ENCODE data around the gene SLC66A1. TPM values are rescaled to one million over a fixed set of nuclear protein-coding genes. Genes with fewer than 3 reads are reported as not detected.

The SLC66A1 gene
- total and polyA plus RNA-seq, 2 donors (not counting 3 experiments of a cell fraction or from before 2014, with no cell fraction given) = 15.3 to 32.6 TPM

DNA sequence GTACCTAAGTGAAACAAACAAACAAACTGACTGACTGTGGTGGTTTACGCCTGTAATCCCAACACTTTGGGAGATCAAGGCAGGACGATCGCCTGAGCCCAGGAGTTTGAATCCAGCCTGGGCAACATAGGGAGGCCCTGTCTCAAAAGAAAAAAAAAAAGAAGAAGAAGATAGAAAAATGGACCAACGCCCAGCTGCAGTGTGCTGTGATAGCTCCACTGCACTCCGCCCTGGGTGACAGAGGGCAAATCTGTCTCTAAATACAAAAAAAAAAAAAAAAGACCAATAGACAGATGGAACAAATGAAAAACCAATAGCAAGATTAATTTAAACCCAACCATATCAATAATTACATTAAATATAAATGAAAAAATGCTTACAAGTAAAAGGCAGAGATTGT, 37.5 kb upstream of the SLC66A1 start:
- no peaks in the 10 kb centered on the region for H3K36me3 ChIP-seq (ENCODE audit: control insufficient read depth in 2 of 2, extremely low read depth in 1 of 2, insufficient read depth in 2 of 2, low read length in 2 of 2)
- intact Hi-C loops (cut with micrococcal nuclease) (loop anchor here (5.0 kb wide), 1 partner anchor 378 kb away; no protein-coding TSS in a partner anchor), dilution Hi-C loops (cut with MboI; ENCODE audit: extremely low pct_ligation_motif_present, low sequenced_read_pairs) (no loop called here)
- H3K4me3 ChIP-seq (replicated peaks in 1 of 3; ENCODE audit: insufficient read depth in 1 of 3, low read depth in 1 of 3, low read length in 3 of 3) = no peak overlapping the region
- no peak overlapping the region for H2AFZ ChIP-seq (ENCODE audit: low read depth, low read length)
- H3K27ac ChIP-seq (ENCODE audit: insufficient read depth, low read depth, low read length) = no peak overlapping the region
- no peaks in the 10 kb centered on the region for H3K79me2 ChIP-seq (ENCODE audit: control insufficient read depth, insufficient read depth, low read length)
- H3K4me2 ChIP-seq (ENCODE audit: insufficient read depth, low read length) = no peak overlapping the region
- H3K9ac ChIP-seq (replicated peaks; ENCODE audit: extremely low read depth, insufficient read depth, low read length) = no peak overlapping the region
- FAIRE-seq (no peak), DNase-seq (ENCODE audit: low read depth, low spot score) (no peak)
- H4K20me1 ChIP-seq (replicated peaks; ENCODE audit: control insufficient read depth, extremely low read depth, insufficient read depth, low read length) = no peaks in the 10 kb centered on the region
- H3K9me1 ChIP-seq (replicated peaks; ENCODE audit: control insufficient read depth, extremely low read depth, insufficient read depth, low read length) = no peaks in the 10 kb centered on the region
- no peaks in the 10 kb centered on the region for H3K4me1 ChIP-seq (ENCODE audit: control insufficient read depth, extremely low read depth, insufficient read depth, low read length)
- no TSS peak for BruUV-seq (replicated peaks)
- ChIA-PET CTCF (no interaction called here), POLR2A (no interaction called here)
- peaks cover 2 to 7% of the 10 kb centered on the region in 2 experiments for H3K27me3 ChIP-seq (ENCODE audit: control insufficient read depth in 2 of 2, insufficient read depth in 2 of 2, low read length in 2 of 2)
- H3K9me3 ChIP-seq (replicated peaks; ENCODE audit: control insufficient read depth, insufficient read depth, low read length) = no peaks in the 10 kb centered on the region
- TF ChIP-seq, protein P1, sequence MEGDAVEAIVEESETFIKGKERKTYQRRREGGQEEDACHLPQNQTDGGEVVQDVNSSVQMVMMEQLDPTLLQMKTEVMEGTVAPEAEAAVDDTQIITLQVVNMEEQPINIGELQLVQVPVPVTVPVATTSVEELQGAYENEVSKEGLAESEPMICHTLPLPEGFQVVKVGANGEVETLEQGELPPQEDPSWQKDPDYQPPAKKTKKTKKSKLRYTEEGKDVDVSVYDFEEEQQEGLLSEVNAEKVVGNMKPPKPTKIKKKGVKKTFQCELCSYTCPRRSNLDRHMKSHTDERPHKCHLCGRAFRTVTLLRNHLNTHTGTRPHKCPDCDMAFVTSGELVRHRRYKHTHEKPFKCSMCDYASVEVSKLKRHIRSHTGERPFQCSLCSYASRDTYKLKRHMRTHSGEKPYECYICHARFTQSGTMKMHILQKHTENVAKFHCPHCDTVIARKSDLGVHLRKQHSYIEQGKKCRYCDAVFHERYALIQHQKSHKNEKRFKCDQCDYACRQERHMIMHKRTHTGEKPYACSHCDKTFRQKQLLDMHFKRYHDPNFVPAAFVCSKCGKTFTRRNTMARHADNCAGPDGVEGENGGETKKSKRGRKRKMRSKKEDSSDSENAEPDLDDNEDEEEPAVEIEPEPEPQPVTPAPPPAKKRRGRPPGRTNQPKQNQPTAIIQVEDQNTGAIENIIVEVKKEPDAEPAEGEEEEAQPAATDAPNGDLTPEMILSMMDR (IDR thresholded peaks at IDR 0.05; ENCODE audit: extremely low read depth in 1 of 2, insufficient read depth in 1 of 2, low read depth in 1 of 2, low read length in 2 of 2) = no peak
- no peak for TF ChIP-seq POLR2AphosphoS5 (IDR thresholded peaks at IDR 0.05; ENCODE audit: insufficient read depth, low read depth, low read length)
- TF ChIP-seq, protein P2, sequence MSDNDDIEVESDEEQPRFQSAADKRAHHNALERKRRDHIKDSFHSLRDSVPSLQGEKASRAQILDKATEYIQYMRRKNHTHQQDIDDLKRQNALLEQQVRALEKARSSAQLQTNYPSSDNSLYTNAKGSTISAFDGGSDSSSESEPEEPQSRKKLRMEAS (IDR thresholded peaks at IDR 0.05; ENCODE audit: insufficient read depth, insufficient read length) = no peak
- no peak for TF ChIP-seq GATA2 (IDR thresholded peaks at IDR 0.05; ENCODE audit: insufficient read depth, insufficient read length, low read depth, low read length)
- TF ChIP-seq FOS (IDR thresholded peaks at IDR 0.05; ENCODE audit: borderline replicate concordance, insufficient read depth, low read length) = no peak
- no peak for TF ChIP-seq MYC (IDR thresholded peaks at IDR 0.05; ENCODE audit: low read depth, low read length)
- TF ChIP-seq EZH2 (IDR thresholded peaks at IDR 0.05; ENCODE audit: borderline replicate concordance, low read depth, low read length, severe bottlenecking) = no peak
- TF ChIP-seq JUN (IDR thresholded peaks at IDR 0.05; ENCODE audit: borderline replicate concordance, insufficient read depth, insufficient read length, low read depth) = no peak
- TF ChIP-seq POLR2A (IDR thresholded peaks at IDR 0.05; ENCODE audit: low read depth, low read length) = no peak

All from endothelial cell of umbilical vein (primary cell).